Lower lobe of right lung (tissue), 2 donors: Measurements from ENCODE around the gene KRT83. TPM values are rescaled to one million over a fixed set of nuclear protein-coding genes. Genes with fewer than 3 reads are reported as not detected.

ENCODE experiments used
- ATAC-seq, 2 donors: fragments of 200-7000 bp; cut with Tn5 transposase; one replicate each; pipeline ENCODE4 v1.9.1; 2020 to 2022; ENCODE audit warnings: mild to moderate bottlenecking in 2 of 2, moderate library complexity in 2 of 2
- DNase-seq: peaks from one replicate; pipeline ENCODE4 v3.0.0-alpha.2; 2020
- H3K27ac ChIP-seq: fragments of 200-600 bp; one replicate; pipeline ENCODE4 v1.8.0; 2022
- H3K27me3 ChIP-seq: fragments of 200-600 bp; one replicate; pipeline ENCODE4 v1.8.0; 2022; ENCODE audit warnings: low read depth
- H3K36me3 ChIP-seq: fragments of 200-600 bp; one replicate; pipeline ENCODE4 v1.8.0; 2022; ENCODE audit warnings: mild to moderate bottlenecking
- H3K4me1 ChIP-seq: fragments of 200-600 bp; one replicate; pipeline ENCODE4 v1.8.0; 2022
- H3K4me3 ChIP-seq: fragments of 200-600 bp; one replicate; pipeline ENCODE4 v1.8.0; 2022; ENCODE audit warnings: mild to moderate bottlenecking
- H3K9me3 ChIP-seq: fragments of 200-600 bp; one replicate; pipeline ENCODE4 v1.8.0; 2022
- CTCF ChIP-seq: fragments of 200-600 bp; IDR thresholded peaks from one replicate; pipeline ENCODE4 v1.8.0; 2022; ENCODE audit warnings: antibody characterized with exemption, mild to moderate bottlenecking
- intact Hi-C: fragments of 100-400 bp; cut with DNase I; formaldehyde crosslinking; loops from one replicate; pipeline ENCODE4 v1.11.0; 2022
- total RNA-seq: library from RNA; stranded (reverse); fragmentation: NEBNext Ultra II Directional; extraction: Animal tissue kit (Norgen Biotek cat#: 25700); gene quantifications from one replicate; pipeline ENCODE4 v1.2.1, GENCODE V29; 2021
- donor health status: DM: no; HTN: yes; CAD: no; lungs with severe emphysema.

KRT83 gene
- total RNA-seq, 1 donor from 2014 or later = not detected

GRCh38 chr12:52356762-52357580 lies 35.8 kb upstream of the KRT83 start:
- Histone ChIP-seq H3K4me1 (peaks cover 3% of the 10 kb centered on the region), H3K4me3 (no peak overlapping the region), H3K27ac (no peak overlapping the region), H3K9me3 (no peaks in the 10 kb centered on the region), H3K27me3 (peaks cover 18% of the 10 kb centered on the region), H3K36me3 (no peaks in the 10 kb centered on the region)
- no peak for DNase-seq
- TF ChIP-seq CTCF = no peak
- no peak for ATAC-seq
- intact Hi-C loops = no loop called here

GRCh38 chr12:52356031-52356761 lies 35.0 kb upstream of the KRT83 start:
- H3K4me1 ChIP-seq = peaks cover 7% of the 10 kb centered on the region
- ATAC-seq = peak in 1 of 2 donors; percentile 2
- intact Hi-C loops = no loop called here
- peaks cover 18% of the 10 kb centered on the region for H3K27me3 ChIP-seq
- no peak overlapping the region for H3K4me3 ChIP-seq
- no peak overlapping the region for H3K27ac ChIP-seq
- DNase-seq = no peak
- TF ChIP-seq CTCF = no peak
- H3K36me3 ChIP-seq = no peaks in the 10 kb centered on the region
- H3K9me3 ChIP-seq = no peaks in the 10 kb centered on the region

GRCh38 chr12:52355176-52355575 lies 34.0 kb upstream of the KRT83 start:
- Histone ChIP-seq H3K27ac (no peak overlapping the region), H3K36me3 (no peaks in the 10 kb centered on the region), H3K27me3 (peaks cover 18% of the 10 kb centered on the region), H3K9me3 (no peaks in the 10 kb centered on the region), H3K4me1 (peaks cover 7% of the 10 kb centered on the region), H3K4me3 (no peak overlapping the region)
- no peak for ATAC-seq
- no peak for TF ChIP-seq CTCF
- intact Hi-C loops = no loop called here
- no peak for DNase-seq

GRCh38 chr12:52354200-52354599 lies 33.0 kb upstream of the KRT83 start:
- peaks cover 7% of the 10 kb centered on the region for H3K4me1 ChIP-seq
- no peak overlapping the region for H3K4me3 ChIP-seq
- peaks cover 18% of the 10 kb centered on the region for H3K27me3 ChIP-seq
- DNase-seq (no peak), ATAC-seq (no peak)
- no peak for TF ChIP-seq CTCF
- no peaks in the 10 kb centered on the region for H3K9me3 ChIP-seq
- no peak overlapping the region for H3K27ac ChIP-seq
- no peaks in the 10 kb centered on the region for H3K36me3 ChIP-seq
- intact Hi-C loops = no loop called here

- H3K36me3 ChIP-seq = no peaks in the 10 kb centered on the region
- no peak overlapping the region for H3K27ac ChIP-seq
- H3K9me3 ChIP-seq = no peaks in the 10 kb centered on the region
- DNase-seq (no peak), ATAC-seq (no peak)
- H3K4me1 ChIP-seq = peaks cover 7% of the 10 kb centered on the region
- no peak for TF ChIP-seq CTCF
- intact Hi-C loops = no loop called here
- peaks cover 15% of the 10 kb centered on the region for H3K27me3 ChIP-seq
- no peak overlapping the region for H3K4me3 ChIP-seq
These were observed 32.6 kb upstream of the KRT83 start for GRCh38 chr12:52353766-52354165.
